ENCODE results near the gene SAMD14. TPM values are rescaled to one million over a fixed set of nuclear protein-coding genes. Genes with fewer than 3 reads are reported as not detected.

Gene SAMD14
- total RNA-seq, 1 donor from 2014 or later, result 5.5 TPM

DNA sequence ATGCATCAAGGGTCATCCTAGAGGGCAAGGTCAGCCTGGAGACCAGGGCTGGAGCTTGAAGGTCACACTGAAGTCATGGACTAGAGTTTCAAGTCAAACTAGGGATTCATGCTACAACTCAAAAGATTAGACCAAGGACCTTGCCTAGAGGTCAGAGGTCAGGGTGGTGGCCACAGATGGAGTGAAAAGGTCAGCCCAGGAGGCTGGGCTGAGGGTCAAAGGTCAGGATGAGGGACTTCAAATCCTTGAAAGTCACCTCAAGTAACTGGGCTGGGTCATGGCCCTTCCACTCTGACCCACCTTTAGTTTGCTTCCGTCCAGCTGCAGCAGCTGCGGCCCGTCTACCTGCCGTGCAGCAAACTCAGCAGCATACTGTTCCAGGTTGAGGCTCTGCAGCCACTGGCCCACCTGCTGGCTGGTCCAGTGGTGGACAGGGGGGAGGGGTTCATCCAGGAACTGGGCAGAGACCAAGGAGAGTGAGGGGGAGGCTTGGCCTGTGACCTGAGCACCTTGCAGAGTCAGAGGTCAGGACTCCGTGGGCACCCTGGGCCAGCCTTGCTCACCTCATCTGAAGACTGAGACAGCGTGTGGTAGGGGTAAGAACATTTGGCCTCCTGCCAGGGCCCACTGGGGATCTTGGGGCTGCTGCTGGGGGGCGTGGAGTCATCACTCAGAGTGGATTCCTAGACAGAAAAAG is 16.2 kb downstream of the SAMD14 start:
- DNase-seq (ENCODE audit: low spot score), result no peak

- no peak for DNase-seq (ENCODE audit: low spot score)
These were observed 17.3 kb downstream of the SAMD14 start for GRCh38 chr17:50112694-50113093.

- peak; percentile 50 for DNase-seq (ENCODE audit: low spot score)
These were observed 18.0 kb downstream of the SAMD14 start for GRCh38 chr17:50111673-50112655.

DNA sequence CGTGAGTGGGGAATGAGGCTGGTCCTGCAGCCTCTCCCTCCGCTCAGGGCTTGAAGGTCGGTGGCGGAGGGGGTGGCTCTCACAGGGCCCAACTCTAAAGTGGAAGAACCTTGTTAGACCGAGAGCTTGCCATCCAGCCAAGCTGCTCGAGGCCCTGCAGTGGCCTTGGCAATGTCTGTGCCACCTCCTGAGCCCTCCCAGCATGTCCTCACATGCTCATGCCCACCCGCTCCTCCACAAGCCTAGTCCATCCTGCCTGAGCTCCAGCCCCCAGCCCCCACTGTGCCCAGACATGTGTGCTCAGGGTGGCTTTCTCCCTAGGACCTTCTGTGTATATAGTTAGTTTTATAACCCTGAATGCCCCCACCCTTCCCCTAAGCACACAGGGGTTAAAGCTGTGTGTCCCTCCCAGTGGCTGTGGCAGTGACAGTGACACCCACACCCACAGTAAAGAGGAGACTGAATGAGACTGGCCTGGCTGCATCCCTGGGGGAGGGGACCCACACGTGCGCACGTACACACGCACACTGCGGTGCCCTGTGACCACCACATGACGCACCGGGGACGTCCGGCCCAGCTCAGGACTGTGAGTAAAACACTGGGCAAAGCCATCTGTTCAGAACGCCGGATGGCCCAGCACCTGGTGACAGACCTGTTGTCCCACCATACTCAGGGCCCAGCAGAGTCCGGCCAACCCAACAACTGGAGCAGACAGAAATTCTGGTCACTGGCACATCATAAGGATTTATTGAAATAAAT is 19.2 kb downstream of the SAMD14 start:
- no peak for DNase-seq (ENCODE audit: low spot score)

DNA sequence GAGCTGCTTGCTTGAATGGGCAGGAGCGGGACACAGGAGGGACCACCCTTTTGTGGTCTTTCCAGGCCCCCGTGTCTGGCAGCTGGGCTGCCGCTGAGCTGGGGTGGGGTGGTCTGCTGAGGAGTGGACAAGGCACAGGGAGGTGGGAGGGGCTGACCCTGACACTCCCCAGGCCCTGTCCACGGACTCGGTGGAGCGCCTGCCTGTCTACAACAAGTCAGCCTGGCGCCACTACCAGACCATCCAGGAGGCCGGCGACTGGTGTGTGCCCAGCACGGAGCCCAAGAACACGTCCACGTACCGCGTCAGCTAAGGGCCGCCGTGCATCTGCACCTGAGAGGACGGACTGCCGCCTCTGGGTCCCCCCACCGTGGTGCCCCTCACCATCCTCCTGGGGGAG is 20.2 kb downstream of the SAMD14 start:
- DNase-seq (ENCODE audit: low spot score), result no peak

DNA sequence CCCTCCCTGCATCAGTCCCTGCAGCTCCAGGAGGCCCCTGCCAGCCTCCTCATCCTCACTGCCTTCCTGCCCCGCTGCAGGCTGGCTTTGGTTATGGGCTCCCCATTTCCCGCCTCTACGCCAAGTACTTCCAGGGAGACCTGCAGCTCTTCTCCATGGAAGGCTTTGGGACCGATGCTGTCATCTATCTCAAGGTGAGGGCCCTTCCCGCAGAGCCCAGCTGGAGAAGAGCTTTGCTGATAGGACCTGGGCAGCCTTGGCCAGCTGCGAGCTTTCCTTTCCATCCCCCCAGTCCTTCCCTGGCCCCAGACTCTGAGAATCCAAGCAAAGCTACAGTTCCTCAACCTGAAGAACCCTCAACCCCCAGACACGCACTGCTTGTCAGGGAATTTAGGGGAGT is 20.8 kb downstream of the SAMD14 start:
- no peak for DNase-seq (ENCODE audit: low spot score)

GRCh38 chr17:50108556-50108955 is 21.4 kb downstream of the SAMD14 start:
- no peak for DNase-seq (ENCODE audit: low spot score)

- DNase-seq (ENCODE audit: low spot score), result no peak
These were observed 22.1 kb downstream of the SAMD14 start for GRCh38 chr17:50107790-50108414.

- no peak for DNase-seq (ENCODE audit: low spot score)
These were observed 23.4 kb downstream of the SAMD14 start for GRCh38 chr17:50106393-50107131.

DNA sequence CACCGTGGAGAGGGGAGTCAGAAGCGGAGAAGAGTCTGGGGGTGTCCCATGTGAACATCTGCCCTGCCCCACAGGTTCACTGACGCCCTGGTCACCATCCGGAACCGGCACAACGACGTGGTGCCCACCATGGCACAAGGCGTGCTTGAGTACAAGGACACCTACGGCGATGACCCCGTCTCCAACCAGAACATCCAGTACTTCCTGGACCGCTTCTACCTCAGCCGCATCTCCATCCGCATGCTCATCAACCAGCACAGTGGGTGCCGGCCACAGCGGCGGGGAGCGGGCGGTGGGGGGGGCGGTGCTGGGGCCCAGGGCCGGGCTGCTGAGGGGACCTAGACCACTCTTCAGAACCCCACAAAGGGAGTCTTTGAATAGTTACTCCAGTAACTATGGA is 24.1 kb downstream of the SAMD14 start:
- DNase-seq (ENCODE audit: low spot score), result no peak

- no peak for DNase-seq (ENCODE audit: low spot score)
These were observed 26.0 kb downstream of the SAMD14 start for GRCh38 chr17:50103941-50104340.

- DNase-seq (ENCODE audit: low spot score), result no peak
These were observed 26.7 kb downstream of the SAMD14 start for GRCh38 chr17:50103252-50103651.

- no peak for DNase-seq (ENCODE audit: low spot score)
These were observed 27.6 kb downstream of the SAMD14 start for GRCh38 chr17:50102164-50102991.

- peak; percentile 84 for DNase-seq (ENCODE audit: low spot score)
These were observed 28.4 kb downstream of the SAMD14 start for GRCh38 chr17:50101346-50102163.

GRCh38 chr17:50100921-50101345 is 29.0 kb downstream of the SAMD14 start:
- no peak for DNase-seq (ENCODE audit: low spot score)

- no peak for DNase-seq (ENCODE audit: low spot score)
These were observed 29.5 kb downstream of the SAMD14 start for GRCh38 chr17:50100480-50100883.

- DNase-seq (ENCODE audit: low spot score), result no peak
These were observed 31.0 kb downstream of the SAMD14 start for GRCh38 chr17:50099003-50099402.

DNA sequence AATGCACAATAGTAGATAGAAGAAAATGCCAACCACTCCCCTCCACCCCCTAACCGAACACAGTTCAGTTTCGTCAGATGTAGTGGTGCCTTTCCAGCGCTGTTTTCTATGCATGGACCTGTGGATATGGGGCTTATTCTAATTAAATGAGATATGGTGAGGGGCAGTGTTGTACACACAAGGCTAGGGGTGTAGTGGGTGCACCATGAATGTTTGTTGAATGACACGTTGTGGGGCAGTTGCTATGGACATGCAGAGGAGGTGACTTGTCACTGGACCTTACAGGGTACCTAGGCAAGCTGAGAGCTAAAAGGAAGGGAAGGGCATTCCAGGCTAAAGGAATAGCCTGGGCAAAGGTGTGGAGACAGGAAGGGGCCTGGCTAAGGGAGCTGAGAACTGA is 31.4 kb downstream of the SAMD14 start:
- no peak for DNase-seq (ENCODE audit: low spot score)

DNA sequence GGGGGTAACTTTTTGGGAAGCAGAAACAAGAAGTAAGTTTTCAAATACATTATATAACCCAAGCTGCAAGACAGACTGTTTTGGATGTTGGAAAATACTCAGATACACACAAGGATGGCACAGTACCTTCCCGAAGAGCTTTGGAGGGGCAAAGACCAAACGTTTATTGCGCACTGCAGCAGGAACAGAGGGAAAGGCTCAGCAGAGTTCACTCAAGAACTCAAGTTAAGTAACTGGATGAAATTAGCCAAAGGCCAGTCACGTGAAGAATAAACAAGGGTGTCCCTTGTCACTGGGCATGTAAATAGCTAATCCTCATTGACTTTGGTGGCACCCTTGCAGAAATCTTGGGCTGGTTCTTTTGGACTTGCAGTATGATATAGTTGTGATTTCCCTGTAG is 32.0 kb downstream of the SAMD14 start:
- no peak for DNase-seq (ENCODE audit: low spot score)
